Parathyroid adenoma (tissue), 2 donors: Measurements from ENCODE around the gene CAPN15.

Experiments used
- H2AFZ ChIP-seq: fragments of 300-600 bp; sonication (generic); one replicate; pipeline ENCODE4 v1.7.0; 2017; ENCODE audit warnings: antibody characterized with exemption, mild to moderate bottlenecking
- H3K27ac ChIP-seq: fragments of 300-600 bp; sonication (generic); one replicate; pipeline ENCODE4 v1.7.0; 2017
- H3K27me3 ChIP-seq: fragments of 300-600 bp; sonication (generic); one replicate; pipeline ENCODE4 v1.7.0; 2017; ENCODE audit warnings: low read length; ENCODE audit not compliant: control insufficient read depth, insufficient read depth
- H3K36me3 ChIP-seq: fragments of 300-600 bp; sonication (generic); one replicate; pipeline ENCODE4 v1.7.0; 2017; ENCODE audit warnings: low read length; ENCODE audit not compliant: control insufficient read depth, insufficient read depth
- H3K4me1 ChIP-seq: fragments of 300-600 bp; sonication (generic); one replicate; pipeline ENCODE4 v1.7.0; 2017; ENCODE audit warnings: control low read depth
- H3K4me2 ChIP-seq: fragments of 300-600 bp; sonication (generic); one replicate; pipeline ENCODE4 v1.7.0; 2017; ENCODE audit warnings: low read length
- H3K4me3 ChIP-seq: fragments of 300-600 bp; sonication (generic); one replicate; pipeline ENCODE4 v1.7.0; 2017; ENCODE audit warnings: low read depth, low read length
- H3K79me2 ChIP-seq: fragments of 300-600 bp; sonication (generic); one replicate; pipeline ENCODE4 v1.7.0; 2017; ENCODE audit warnings: control low read depth
- H3K9ac ChIP-seq: fragments of 300-600 bp; sonication (generic); one replicate; pipeline ENCODE4 v1.7.0; 2017; ENCODE audit warnings: mild to moderate bottlenecking
- H3K9me3 ChIP-seq: fragments of 300-600 bp; sonication (generic); one replicate; pipeline ENCODE4 v1.7.0; 2017; ENCODE audit warnings: low read length; ENCODE audit not compliant: control insufficient read depth
- CTCF ChIP-seq: fragments of 300-600 bp; sonication (generic); IDR thresholded peaks from one replicate; pipeline ENCODE4 v1.7.0; 2017; ENCODE audit warnings: antibody characterized with exemption, mild to moderate bottlenecking
- donor health status: primary hyperparathyroidism.

Gene CAPN15

GRCh38 chr16:534135-534534 lies 6.6 kb downstream of the CAPN15 start:
- Histone ChIP-seq H3K27ac (no peak overlapping the region), H3K4me2 (no peak overlapping the region), H3K27me3 (no peaks in the 10 kb centered on the region), H3K4me1 (no peaks in the 10 kb centered on the region), H3K9me3 (no peaks in the 10 kb centered on the region), H3K9ac (no peak overlapping the region), H3K36me3 (no peaks in the 10 kb centered on the region), H2AFZ (no peak overlapping the region), H3K79me2 (peaks cover 63% of the 10 kb centered on the region), H3K4me3 (no peak overlapping the region)
- no peak for TF ChIP-seq CTCF

GRCh38 chr16:534856-535445 lies 7.4 kb downstream of the CAPN15 start:
- Histone ChIP-seq H3K79me2 (peaks cover 61% of the 10 kb centered on the region), H2AFZ (no peak overlapping the region), H3K27me3 (no peaks in the 10 kb centered on the region), H3K9ac (no peak overlapping the region), H3K9me3 (no peaks in the 10 kb centered on the region), H3K36me3 (no peaks in the 10 kb centered on the region), H3K4me2 (no peak overlapping the region), H3K4me3 (no peak overlapping the region), H3K4me1 (no peaks in the 10 kb centered on the region), H3K27ac (no peak overlapping the region)
- TF ChIP-seq CTCF = no peak

- Histone ChIP-seq H3K4me3 (no peak overlapping the region), H2AFZ (no peak overlapping the region), H3K79me2 (peaks cover 58% of the 10 kb centered on the region), H3K27ac (no peak overlapping the region), H3K4me2 (no peak overlapping the region), H3K4me1 (no peaks in the 10 kb centered on the region), H3K9ac (no peak overlapping the region), H3K9me3 (no peaks in the 10 kb centered on the region), H3K36me3 (no peaks in the 10 kb centered on the region), H3K27me3 (no peaks in the 10 kb centered on the region)
- TF ChIP-seq CTCF = no peak
Observed at GRCh38 chr16:535446-536405, 8.2 kb downstream of the CAPN15 start.

GRCh38 chr16:536746-537145 lies 9.2 kb downstream of the CAPN15 start:
- Histone ChIP-seq H3K4me2 (no peak overlapping the region), H3K27ac (no peak overlapping the region), H3K4me1 (no peaks in the 10 kb centered on the region), H2AFZ (no peak overlapping the region), H3K79me2 (peaks cover 53% of the 10 kb centered on the region), H3K9me3 (no peaks in the 10 kb centered on the region), H3K27me3 (no peaks in the 10 kb centered on the region), H3K9ac (no peak overlapping the region), H3K4me3 (no peak overlapping the region), H3K36me3 (no peaks in the 10 kb centered on the region)
- TF ChIP-seq CTCF = no peak
